ENCODE results near the gene VDR. TPM values are rescaled to one million over a fixed set of nuclear protein-coding genes. Genes with fewer than 3 reads are reported as not detected.

VDR gene
- total RNA-seq, 2 donors from 2014 or later: 124 to 140 TPM

DNA sequence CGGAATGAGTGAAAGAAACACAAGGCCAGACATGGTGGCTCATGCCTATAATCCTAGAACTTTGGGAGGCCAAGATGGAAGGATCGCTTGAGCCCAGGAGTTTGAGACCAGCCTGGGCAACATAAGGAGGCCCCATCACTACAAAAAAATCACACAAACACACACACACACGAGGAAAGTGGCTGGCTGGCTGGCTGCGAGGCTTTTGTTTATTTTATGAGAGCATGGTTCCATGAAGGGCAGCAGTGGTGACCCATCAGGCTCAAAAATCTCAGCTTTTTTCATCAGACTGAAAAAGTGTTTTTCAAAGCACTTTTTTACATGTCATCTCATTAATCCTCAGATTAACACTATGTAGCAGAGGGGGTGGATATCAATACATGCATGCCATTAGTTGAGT, 27.7 kb downstream of the VDR start:
- no peaks in the 10 kb centered on the region for H3K4me1 ChIP-seq
- H3K27ac ChIP-seq: no peak overlapping the region
- H3K27me3 ChIP-seq: no peaks in the 10 kb centered on the region
- no peaks in the 10 kb centered on the region for H3K9me3 ChIP-seq
- H3K36me3 ChIP-seq: no peaks in the 10 kb centered on the region
- intact Hi-C loops (cut with DNase I): no loop called here
- no peak overlapping the region for H3K9ac ChIP-seq (ENCODE audit: low read depth in 2 of 2, low read length in 2 of 2)
- no peak for DNase-seq
- TF ChIP-seq, protein P1, sequence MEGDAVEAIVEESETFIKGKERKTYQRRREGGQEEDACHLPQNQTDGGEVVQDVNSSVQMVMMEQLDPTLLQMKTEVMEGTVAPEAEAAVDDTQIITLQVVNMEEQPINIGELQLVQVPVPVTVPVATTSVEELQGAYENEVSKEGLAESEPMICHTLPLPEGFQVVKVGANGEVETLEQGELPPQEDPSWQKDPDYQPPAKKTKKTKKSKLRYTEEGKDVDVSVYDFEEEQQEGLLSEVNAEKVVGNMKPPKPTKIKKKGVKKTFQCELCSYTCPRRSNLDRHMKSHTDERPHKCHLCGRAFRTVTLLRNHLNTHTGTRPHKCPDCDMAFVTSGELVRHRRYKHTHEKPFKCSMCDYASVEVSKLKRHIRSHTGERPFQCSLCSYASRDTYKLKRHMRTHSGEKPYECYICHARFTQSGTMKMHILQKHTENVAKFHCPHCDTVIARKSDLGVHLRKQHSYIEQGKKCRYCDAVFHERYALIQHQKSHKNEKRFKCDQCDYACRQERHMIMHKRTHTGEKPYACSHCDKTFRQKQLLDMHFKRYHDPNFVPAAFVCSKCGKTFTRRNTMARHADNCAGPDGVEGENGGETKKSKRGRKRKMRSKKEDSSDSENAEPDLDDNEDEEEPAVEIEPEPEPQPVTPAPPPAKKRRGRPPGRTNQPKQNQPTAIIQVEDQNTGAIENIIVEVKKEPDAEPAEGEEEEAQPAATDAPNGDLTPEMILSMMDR (IDR thresholded peaks at IDR 0.05): no peak
- no peak overlapping the region for H3K4me3 ChIP-seq

DNA sequence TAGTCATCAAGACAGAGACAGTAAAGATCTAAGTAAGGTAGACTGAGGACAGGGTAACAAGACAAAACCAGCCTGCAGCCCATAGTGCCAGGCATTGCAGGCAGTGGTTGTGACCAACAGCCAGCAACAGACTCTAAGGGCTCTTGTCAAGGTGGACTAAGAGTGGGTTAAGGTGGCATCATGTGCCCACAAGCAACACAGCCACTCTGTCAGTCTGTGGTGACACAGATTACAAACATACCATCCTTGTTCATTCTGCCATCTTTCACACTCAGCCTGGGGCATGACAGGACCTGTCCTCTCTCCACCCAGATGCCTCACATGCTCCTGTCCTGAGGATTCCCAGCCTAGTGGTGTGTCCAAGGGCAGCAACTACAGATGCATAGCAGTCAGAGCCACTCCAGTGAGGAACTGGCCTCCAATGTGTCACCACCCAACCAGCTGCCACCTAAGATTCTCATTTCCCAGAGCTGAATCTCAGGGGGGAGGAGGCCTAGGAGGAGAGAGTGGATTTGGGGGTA, 28.3 kb downstream of the VDR start:
- TF ChIP-seq, protein P1 (IDR thresholded peaks at IDR 0.05): no peak
- Histone ChIP-seq H3K27ac (no peak overlapping the region), H3K9me3 (no peaks in the 10 kb centered on the region), H3K9ac (ENCODE audit: low read depth in 2 of 2, low read length in 2 of 2) (no peak overlapping the region), H3K4me3 (no peak overlapping the region), H3K27me3 (no peaks in the 10 kb centered on the region), H3K36me3 (no peaks in the 10 kb centered on the region), H3K4me1 (no peaks in the 10 kb centered on the region)
- intact Hi-C loops (cut with DNase I): no loop called here
- no peak for DNase-seq

- intact Hi-C loops (cut with DNase I): no loop called here
- no peak overlapping the region for H3K9ac ChIP-seq (ENCODE audit: low read depth in 2 of 2, low read length in 2 of 2)
- no peak overlapping the region for H3K27ac ChIP-seq
- no peak for DNase-seq
- TF ChIP-seq, protein P1 (IDR thresholded peaks at IDR 0.05): no peak
- H3K36me3 ChIP-seq: no peaks in the 10 kb centered on the region
- no peaks in the 10 kb centered on the region for H3K9me3 ChIP-seq
- no peaks in the 10 kb centered on the region for H3K27me3 ChIP-seq
- H3K4me1 ChIP-seq: no peaks in the 10 kb centered on the region
- no peak overlapping the region for H3K4me3 ChIP-seq
Observed at GRCh38 chr12:47875746-47876439, 28.9 kb downstream of the VDR start.

GRCh38 chr12:47874316-47874715, 30.5 kb downstream of the VDR start:
- Histone ChIP-seq H3K4me1 (no peaks in the 10 kb centered on the region), H3K4me3 (no peak overlapping the region), H3K27ac (no peak overlapping the region), H3K9ac (ENCODE audit: low read depth in 2 of 2, low read length in 2 of 2) (no peak overlapping the region), H3K9me3 (no peaks in the 10 kb centered on the region), H3K27me3 (no peaks in the 10 kb centered on the region), H3K36me3 (no peaks in the 10 kb centered on the region)
- peak; percentile 14 for DNase-seq
- TF ChIP-seq, protein P1 (IDR thresholded peaks at IDR 0.05): no peak
- intact Hi-C loops (cut with DNase I): no loop called here

GRCh38 chr12:47870175-47870781, 34.5 kb downstream of the VDR start:
- no peak overlapping the region for H3K9ac ChIP-seq (ENCODE audit: low read depth in 2 of 2, low read length in 2 of 2)
- H3K27ac ChIP-seq: no peak overlapping the region
- no peaks in the 10 kb centered on the region for H3K27me3 ChIP-seq
- peak; percentile 49 for DNase-seq
- H3K36me3 ChIP-seq: no peaks in the 10 kb centered on the region
- no peaks in the 10 kb centered on the region for H3K9me3 ChIP-seq
- no peak overlapping the region for H3K4me3 ChIP-seq
- no peaks in the 10 kb centered on the region for H3K4me1 ChIP-seq
- intact Hi-C loops (cut with DNase I): no loop called here
- TF ChIP-seq, protein P1 (IDR thresholded peaks at IDR 0.05): peak; percentile 33
